ENCODE data around the gene SEC62. TPM values are rescaled to one million over a fixed set of nuclear protein-coding genes. Genes with fewer than 3 reads are reported as not detected.

The SEC62 gene
- total and polyA plus RNA-seq, 9 of the 15 experiments (the other 6 are each of a cell fraction or from before 2014, with no cell fraction given): 34.5 to 152 (median 51.8) TPM

DNA sequence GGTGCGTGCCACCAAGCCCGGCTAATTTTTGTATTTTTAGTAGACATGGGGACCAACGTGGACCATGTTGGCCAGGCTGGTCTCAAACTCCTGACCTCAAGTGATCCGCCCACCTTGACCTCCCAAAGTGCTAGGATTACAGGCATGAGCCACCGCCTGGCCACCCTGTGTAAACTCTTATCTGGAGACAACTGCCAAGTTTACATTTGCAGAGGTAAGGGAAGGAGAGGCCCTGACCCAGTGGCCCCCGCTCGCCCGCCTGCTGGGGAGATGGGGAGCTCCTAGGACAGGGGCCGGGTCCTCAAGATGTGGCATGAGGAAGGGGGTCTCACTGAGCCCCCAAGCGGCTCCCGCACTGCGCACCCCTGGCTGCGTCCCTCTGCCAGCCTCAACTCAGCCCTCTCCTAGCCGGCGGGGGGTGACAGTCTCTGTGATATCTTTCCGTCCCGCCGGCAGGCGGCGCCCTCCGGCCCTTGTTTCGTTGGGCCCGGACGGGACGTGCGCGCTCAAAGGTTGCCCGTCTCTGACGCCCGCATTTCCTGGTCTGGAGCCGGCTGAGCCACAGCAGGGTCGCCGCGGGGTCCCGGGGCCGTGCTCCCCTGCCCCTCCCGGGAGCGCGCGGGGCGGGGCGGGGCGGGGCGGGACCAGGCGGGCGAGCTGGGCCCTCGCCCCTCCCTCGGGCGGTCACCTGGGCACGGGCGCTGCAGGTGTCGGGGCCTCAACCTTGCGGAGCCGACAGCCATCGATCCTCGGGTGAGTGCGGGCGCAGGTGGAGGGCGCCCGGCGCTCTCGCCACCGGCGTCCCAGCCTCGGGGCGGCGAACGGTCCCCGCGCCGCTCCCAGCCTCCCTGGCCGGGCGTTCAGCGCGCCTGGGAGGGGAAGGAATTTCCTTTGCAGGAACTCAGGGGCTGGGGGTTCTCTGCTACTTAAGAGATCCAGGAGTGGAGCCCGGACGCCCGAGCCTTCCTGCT is 71.1 kb downstream of the SEC62 start, which contains the start of gene GPR160 (continued):
- TF ChIP-seq, protein P1, sequence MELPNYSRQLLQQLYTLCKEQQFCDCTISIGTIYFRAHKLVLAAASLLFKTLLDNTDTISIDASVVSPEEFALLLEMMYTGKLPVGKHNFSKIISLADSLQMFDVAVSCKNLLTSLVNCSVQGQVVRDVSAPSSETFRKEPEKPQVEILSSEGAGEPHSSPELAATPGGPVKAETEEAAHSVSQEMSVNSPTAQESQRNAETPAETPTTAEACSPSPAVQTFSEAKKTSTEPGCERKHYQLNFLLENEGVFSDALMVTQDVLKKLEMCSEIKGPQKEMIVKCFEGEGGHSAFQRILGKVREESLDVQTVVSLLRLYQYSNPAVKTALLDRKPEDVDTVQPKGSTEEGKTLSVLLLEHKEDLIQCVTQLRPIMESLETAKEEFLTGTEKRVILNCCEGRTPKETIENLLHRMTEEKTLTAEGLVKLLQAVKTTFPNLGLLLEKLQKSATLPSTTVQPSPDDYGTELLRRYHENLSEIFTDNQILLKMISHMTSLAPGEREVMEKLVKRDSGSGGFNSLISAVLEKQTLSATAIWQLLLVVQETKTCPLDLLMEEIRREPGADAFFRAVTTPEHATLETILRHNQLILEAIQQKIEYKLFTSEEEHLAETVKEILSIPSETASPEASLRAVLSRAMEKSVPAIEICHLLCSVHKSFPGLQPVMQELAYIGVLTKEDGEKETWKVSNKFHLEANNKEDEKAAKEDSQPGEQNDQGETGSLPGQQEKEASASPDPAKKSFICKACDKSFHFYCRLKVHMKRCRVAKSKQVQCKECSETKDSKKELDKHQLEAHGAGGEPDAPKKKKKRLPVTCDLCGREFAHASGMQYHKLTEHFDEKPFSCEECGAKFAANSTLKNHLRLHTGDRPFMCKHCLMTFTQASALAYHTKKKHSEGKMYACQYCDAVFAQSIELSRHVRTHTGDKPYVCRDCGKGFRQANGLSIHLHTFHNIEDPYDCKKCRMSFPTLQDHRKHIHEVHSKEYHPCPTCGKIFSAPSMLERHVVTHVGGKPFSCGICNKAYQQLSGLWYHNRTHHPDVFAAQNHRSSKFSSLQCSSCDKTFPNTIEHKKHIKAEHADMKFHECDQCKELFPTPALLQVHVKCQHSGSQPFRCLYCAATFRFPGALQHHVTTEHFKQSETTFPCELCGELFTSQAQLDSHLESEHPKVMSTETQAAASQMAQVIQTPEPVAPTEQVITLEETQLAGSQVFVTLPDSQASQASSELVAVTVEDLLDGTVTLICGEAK (IDR thresholded peaks at IDR 0.05): no peak
- TF ChIP-seq, protein P1 (CRISPR knock-in tag; IDR thresholded peaks at IDR 0.05): no peak
- TF ChIP-seq CEBPB (tag; IDR thresholded peaks at IDR 0.05) (no peak), ATF7 (IDR thresholded peaks at IDR 0.05) (peak; percentile 14; the same call in 1 of the 2 replicates), DACH1 (IDR thresholded peaks at IDR 0.05; ENCODE audit: partially characterized antibody) (no peak)
- TF ChIP-seq, protein P2, sequence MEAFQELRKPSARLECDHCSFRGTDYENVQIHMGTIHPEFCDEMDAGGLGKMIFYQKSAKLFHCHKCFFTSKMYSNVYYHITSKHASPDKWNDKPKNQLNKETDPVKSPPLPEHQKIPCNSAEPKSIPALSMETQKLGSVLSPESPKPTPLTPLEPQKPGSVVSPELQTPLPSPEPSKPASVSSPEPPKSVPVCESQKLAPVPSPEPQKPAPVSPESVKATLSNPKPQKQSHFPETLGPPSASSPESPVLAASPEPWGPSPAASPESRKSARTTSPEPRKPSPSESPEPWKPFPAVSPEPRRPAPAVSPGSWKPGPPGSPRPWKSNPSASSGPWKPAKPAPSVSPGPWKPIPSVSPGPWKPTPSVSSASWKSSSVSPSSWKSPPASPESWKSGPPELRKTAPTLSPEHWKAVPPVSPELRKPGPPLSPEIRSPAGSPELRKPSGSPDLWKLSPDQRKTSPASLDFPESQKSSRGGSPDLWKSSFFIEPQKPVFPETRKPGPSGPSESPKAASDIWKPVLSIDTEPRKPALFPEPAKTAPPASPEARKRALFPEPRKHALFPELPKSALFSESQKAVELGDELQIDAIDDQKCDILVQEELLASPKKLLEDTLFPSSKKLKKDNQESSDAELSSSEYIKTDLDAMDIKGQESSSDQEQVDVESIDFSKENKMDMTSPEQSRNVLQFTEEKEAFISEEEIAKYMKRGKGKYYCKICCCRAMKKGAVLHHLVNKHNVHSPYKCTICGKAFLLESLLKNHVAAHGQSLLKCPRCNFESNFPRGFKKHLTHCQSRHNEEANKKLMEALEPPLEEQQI (IDR thresholded peaks at IDR 0.05): 0 out of 2 replicates have a peak, but pooled peaks have one; percentile 46
